HG03097 (cell line): ENCODE measurements around the gene TBC1D17.
"Not testable (repeated sequence)": the region's sequence is repeated elsewhere in the genome, so short reads cannot be mapped to it uniquely, and the experiment has no call there.

Experiments
- ATAC-seq: cut with Tn5 transposase; IDR thresholded peaks from one replicate; pipeline ENCODE4 v1.9.1; 2021; ENCODE audit not compliant: unreplicated experiment, low FRiP score

The TBC1D17 gene

DNA sequence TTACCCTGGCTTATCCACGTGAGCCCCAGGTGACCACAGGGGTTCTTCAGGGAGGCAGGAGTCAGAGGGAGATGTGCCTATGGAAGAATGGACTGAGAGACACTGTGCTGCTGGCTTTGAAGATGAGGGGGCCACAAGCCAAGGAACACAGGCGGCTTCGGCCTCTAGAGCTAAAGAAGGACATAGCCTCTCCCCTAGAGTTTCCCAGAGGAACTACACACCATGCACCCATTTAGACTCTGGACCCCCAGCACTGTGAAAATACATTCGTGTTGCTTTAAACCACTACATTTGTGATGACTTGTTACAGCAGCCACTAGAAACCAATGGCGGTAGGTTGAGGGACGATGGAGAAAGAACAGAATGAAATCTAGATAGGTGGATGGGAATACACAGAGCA is 37.8 kb downstream of the TBC1D17 start:
- ATAC-seq = no peak

DNA sequence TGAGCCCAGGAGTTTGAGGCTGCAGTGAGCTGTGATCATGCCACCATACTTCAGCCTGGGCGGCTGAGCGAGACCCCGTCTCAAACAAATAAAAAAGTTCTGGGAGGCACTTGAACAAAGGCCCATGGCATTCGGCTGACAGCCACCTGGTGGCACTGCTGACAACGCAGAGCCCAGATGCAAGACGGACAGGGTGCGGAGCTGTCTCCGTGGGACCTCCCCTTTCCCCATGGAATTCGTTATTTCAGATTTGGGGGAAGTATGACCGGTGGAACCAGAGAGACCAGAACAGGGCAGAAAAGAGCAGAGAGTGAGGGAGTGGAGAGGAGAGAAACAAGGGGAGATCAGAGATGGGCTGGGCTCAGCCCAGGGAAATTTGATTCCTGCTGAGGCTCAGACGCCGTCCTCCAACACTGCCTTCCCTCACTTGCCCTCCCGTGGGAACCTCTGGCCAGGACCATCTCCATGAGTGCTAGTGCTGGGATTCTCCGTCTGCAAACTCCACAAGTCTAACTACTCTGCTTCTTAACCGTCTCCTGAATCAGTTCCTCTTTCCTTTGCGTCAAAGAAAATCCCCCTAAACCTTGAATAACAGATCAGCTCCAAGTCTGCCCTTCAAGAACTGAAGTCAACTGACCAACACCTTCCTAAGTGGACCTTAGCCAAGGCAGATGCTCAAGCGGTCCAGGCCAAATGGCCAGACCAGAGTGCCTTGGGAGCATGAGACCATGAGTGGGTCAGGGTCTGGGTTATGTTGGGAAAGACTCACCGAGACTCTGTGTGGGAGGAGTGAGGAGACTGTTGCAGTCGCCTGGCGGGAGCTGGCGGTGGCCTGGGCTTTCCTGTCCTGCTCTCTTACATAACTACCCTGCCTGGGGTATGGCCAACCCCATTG is 39.6 kb downstream of the TBC1D17 start:
- ATAC-seq = no peak

GRCh38 chr19:49918089-49918488 is 40.6 kb downstream of the TBC1D17 start:
- no peak for ATAC-seq

GRCh38 chr19:49920624-49921363 is 43.3 kb downstream of the TBC1D17 start:
- ATAC-seq = no peak

GRCh38 chr19:49921871-49922795 is 44.6 kb downstream of the TBC1D17 start:
- no peak for ATAC-seq

- no peak for ATAC-seq
Observed at GRCh38 chr19:49923055-49924003, 45.8 kb downstream of the TBC1D17 start.

DNA sequence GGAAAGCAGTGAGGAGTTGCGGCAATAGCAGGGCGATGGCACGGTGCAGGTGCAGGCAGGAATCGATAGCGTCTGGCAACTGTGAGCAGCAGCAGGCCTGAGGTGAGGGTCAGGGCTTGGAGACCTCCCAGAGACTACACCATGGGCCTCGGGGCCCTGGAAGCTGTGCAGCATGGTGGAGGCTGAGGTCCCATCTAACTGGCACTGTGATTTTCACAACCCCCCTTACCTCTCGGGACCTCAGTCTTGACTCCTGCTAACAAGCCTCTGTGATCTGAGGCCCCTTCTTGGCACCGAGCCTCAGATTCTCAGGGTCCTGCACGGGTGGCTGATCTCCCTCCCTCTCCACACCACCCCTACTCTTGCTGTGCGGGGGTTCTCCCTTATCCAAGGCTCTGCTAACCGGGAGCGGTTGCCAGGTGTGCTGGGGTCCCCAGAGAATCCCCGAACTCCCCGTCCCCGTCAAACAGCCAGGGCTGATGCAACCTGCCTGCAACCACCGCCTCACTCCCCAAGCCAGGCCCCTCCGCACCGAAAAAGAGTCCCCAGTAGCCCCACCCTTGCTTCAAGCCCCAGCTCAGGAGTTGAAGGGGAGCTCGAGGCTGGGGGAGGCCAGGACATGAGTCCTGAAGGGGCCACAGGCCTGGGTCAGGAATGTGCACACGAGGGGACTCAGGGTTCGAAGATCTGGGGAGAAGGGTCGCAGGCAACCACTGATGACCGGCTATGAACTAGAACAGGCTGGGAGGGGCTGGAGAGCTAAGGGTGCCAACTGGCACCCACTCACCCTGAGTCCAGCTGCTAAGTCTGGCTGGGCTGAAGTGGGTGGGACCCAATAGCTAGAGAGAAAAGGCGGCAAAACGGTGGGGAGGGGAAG is 46.7 kb downstream of the TBC1D17 start:
- ATAC-seq = no peak

DNA sequence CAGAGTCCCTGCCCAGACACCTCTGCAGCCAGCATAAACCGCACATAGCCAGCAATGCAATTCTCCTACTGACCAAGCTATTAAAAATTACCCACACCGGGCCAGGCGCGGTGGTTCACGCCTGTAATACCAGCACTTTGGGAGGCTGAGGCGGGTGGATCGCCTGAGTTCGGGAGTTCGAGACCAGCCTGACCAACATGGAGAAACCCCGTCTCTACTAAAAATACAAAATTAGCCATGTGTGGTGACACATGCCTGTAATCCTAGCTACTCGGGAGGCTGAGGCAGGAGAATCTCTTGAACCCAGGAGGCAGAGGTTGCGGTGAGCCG is 47.3 kb downstream of the TBC1D17 start:
- ATAC-seq = not testable (repeated sequence)

DNA sequence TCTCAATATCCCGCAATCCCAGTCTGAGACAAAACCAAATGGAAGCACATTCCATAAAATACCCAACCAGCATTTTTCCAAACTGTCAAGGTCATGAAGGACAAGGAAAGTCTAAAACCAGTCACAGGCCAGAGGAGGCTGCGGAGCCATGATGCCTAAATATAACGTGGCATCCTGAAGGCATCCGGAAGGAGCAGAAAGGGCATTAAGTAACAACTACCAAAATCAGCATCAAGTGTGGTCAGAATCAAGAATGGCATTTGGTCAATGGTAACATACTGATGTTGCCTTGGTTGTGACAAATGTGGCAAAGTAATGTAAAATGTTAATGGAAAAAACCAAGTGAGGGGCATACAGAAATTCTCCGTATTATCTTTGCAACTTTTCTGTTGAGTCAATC is 48.0 kb downstream of the TBC1D17 start:
- ATAC-seq = no peak

DNA sequence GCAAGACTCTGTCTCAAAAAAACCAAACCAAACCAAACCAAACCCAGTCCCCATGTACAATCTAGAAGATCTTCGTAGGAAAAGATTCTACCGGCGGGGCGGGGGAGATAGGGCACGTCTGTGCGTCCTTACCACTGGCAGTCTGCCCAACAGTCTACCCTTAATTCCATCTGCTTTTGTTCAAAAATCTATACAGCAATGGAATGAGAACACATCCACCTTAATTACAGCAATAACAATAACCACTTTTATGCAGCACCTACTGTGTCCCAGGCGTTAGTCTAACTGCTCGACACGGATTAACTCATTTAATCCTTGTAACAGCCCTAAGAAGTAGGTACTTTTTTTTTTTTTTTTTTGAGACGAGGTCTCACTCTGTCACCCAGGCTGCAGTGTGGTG is 49.0 kb downstream of the TBC1D17 start:
- ATAC-seq = no peak

GRCh38 chr19:49927526-49928264 is 50.2 kb downstream of the TBC1D17 start:
- ATAC-seq = no peak

GRCh38 chr19:49929121-49929610 is 51.7 kb downstream of the TBC1D17 start, which contains the start of the genes ATF5 and NUP62:
ATF5 (plus strand) TSS chr19:49929205; CDS start chr19:49930851, 1,646 bp downstream.
NUP62 (minus strand) TSS chr19:49929504; CDS start chr19:49909807, 19,697 bp downstream.
- peak; percentile 43 for ATAC-seq

DNA sequence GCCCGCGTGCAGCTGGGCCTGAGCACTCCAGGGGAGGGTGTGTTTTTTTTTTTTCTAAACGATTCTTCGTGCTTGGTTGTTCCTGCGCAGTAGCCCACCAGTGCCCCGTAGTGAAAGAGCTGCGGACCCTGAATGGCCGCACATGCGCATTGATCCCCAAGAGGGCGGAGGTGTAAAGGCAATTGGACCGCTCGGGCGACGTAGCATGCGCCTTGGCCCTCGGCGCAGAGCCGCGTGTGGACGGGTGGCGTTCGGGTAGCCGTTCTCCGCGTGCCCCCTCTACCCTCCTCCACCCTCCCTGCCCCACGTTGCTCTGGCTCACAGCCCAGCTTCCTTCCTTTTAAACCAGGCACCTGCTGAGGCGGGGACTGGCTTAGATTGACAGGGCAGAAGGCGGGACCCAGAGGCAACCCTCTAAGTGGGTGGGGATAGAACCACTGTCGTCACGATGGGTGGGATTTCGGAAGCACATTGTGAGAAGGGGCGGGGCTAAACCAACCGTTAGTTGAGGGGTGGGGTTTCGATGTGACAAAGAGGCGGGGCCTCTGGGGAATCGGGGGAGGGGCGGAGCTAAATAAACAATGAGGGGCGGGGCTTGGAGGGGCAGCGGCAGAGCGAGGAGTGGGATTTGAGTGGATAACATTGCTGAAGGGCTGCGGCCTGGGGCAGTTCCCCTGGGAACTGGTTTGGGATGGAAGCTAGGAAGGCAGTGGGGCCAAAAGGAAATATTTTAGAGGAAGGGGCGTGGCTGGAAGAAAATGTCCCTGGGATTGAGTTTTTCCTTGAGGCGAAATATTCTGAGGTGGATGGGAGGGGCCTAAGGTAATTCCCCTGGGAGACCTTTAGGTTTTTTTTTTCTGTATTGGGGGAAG is 52.3 kb downstream of the TBC1D17 start:
- peak; percentile 76 for ATAC-seq

DNA sequence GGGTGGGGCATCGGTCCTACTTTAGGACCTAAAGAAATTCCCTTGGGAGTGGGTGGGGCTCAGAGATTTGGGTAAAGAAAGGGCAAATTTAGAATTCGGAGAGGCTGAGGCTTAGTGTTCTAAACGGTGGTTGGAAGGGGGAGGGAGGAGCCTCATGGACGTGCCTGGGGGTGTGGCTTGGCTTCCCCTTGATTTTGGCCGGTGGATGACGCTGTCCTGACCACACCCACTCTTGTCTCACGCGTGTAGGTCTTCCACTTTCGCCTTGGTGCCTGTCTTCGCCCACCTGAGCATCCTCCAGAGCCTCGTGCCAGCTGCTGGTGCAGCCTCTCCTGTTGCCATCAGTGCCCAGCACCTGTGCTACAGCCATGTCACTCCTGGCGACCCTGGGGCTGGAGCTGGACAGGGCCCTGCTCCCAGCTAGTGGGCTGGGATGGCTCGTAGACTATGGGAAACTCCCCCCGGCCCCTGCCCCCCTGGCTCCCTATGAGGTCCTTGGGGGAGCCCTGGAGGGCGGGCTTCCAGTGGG is 53.0 kb downstream of the TBC1D17 start:
- ATAC-seq = no peak

- ATAC-seq = no peak
Observed at GRCh38 chr19:49931293-49932040, 54.0 kb downstream of the TBC1D17 start.

DNA sequence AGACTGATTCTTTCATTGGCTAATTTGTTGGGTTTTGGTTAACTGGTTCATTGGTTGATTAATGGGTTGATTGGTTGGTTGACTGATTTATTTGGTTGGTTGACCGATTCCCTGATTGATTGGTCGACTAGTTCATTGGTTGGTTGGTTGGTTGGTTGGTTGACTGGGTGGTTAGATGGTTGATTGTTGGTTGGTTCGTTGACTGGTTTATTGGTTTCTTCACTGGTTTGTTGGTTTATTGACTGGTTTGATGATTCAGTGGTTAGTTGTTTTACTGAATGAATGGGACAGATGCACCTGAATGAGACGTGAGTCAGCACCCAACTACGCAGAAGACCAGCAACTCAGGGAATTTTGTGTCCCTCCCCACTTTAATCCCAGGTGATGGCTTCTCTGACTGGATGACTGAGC is 54.5 kb downstream of the TBC1D17 start:
- ATAC-seq = no peak
